Stimulated activated naive CD8-positive, alpha-beta T cell treated with anti-CD3 and anti-CD28 coated beads, Interleukin-15, amount 100 ng/mL, for 72 hours (primary cell): ENCODE results near the gene ANO8.

Source experiments
- ATAC-seq: fragments of 150-1000 bp; cut with Tn5 transposase; 2 replicates; pipeline ENCODE4 v1.10.0; 2021; ENCODE audit warnings: mild to moderate bottlenecking, moderate library complexity
- DNase-seq, 2 donors: peaks; one replicate each; pipeline ENCODE4 v3.0.0; 2021 to 2022
- H3K27ac Mint-ChIP-seq, 2 donors: one replicate each; pipeline ENCODE4 v1.8.0; 2022; ENCODE audit warnings: mild to moderate bottlenecking in 2 of 2, mixed read lengths in 2 of 2, moderate library complexity in 2 of 2
- H3K27me3 Mint-ChIP-seq: one replicate; pipeline ENCODE4 v1.8.0; 2022; ENCODE audit warnings: mixed read lengths
- H3K4me1 Mint-ChIP-seq: one replicate; pipeline ENCODE4 v1.8.0; 2022; ENCODE audit warnings: mild to moderate bottlenecking, mixed read lengths
- H3K4me3 Mint-ChIP-seq, 2 donors: one replicate each; pipeline ENCODE4 v1.8.0; 2022; ENCODE audit warnings: mild to moderate bottlenecking in 2 of 2, mixed read lengths in 2 of 2, moderate library complexity in 1 of 2
- H3K9me3 Mint-ChIP-seq, 2 donors: one replicate each; pipeline ENCODE4 v1.8.0; 2022; ENCODE audit warnings: mixed read lengths in 2 of 2

The ANO8 gene

DNA sequence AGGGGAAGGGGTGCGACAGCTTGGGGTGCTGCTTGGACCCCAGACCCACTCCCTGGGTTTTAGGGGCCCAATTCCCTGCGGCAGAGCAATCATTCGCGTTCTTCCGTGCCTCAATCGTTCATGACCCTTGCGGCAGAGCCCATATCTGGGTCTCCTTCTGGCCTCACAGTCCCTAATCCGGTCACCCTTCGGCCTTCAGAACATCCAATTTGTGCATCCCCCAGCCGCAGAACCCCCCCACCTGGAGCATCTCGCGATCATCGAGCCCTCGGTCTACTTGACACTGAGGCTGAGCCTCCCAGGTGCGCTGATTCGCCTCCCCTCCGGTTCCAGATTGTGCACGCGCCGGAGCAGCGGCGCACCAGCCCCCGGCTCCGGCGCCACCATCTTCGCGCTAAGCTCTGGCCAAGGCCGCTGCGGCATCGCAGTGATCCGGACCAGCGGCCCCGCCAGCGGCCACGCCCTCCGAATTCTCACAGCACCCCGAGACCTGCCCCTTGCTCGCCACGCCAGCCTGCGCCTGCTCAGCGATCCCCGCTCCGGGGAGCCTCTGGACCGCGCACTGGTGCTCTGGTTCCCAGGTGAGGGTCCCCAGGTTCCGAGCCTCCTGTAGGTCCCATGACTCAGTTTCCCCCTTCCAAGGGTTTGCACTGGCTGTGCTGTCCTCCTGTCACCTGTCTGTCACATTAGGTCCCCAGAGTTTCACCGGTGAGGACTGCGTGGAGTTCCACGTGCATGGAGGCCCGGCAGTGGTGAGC lies 3.2 kb upstream of the ANO8 start:
- H3K27me3 Mint-ChIP-seq, result no peaks in the 10 kb centered on the region
- peak overlapping the region; percentile 80 to 96 for H3K27ac Mint-ChIP-seq
- peaks cover 60% of the 10 kb centered on the region for H3K4me1 Mint-ChIP-seq
- H3K4me3 Mint-ChIP-seq, result peak overlapping the region; percentile 91 to 95
- H3K9me3 Mint-ChIP-seq, result no peaks in the 10 kb centered on the region
- peak; percentile 2 for ATAC-seq
- DNase-seq, result peak; percentile 32 to 47

DNA sequence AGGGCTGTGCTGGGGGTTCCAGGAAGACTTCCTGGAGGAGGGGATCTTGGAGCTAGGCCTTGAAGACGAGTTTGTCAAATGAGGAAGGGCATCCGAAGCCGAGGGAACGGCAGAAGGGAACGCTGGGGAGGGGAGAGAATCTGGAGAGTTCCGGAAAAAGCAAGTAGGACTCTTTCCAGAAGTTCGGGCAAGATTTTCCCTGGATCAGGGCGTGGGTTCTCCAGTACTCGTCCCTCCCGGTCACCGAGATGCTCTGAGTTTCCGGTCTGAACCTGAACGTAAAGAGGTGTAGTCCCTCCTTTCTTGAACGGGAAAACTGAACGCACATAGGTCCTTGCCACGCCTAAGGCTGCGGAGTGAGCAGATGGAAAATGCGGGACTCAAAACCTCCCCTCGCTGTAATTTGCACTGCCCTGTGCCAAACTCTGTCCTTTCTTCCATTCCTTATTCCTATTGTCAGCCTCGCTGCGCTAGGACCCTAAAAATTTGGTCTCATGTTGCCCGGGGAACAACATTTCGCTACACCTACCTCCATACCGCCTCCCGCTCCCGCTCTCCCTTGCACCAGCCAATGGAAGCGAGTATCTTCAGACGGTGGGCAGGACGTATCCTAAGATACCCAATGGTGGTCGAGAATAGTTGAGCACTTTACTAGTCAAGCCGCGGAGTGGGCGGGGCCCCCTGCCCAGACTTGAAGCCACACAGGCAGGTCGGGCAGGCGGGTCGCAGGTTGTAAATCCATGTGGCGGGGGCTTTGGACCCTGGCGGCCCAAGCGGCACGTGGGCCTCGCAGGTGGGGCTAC lies 2.4 kb upstream of the ANO8 start, which contains the start of gene GTPBP3:
GTPBP3 (plus strand) TSS at position 682 of the 803 bp plus-strand sequence; CDS start at position 741, 59 bp downstream.
- peak; percentile 92 for ATAC-seq
- Mint-ChIP-seq H3K4me3 (peak within 1 kb of the TSS; percentile 91 to 95), H3K27me3 (no peaks in the 10 kb centered on the region), H3K27ac (peak within 1 kb of the TSS; percentile 86 to 96), H3K4me1 (peaks cover 68% of the 10 kb centered on the region), H3K9me3 (no peaks in the 10 kb centered on the region)
- DNase-seq, result peak; percentile 93 to 96

DNA sequence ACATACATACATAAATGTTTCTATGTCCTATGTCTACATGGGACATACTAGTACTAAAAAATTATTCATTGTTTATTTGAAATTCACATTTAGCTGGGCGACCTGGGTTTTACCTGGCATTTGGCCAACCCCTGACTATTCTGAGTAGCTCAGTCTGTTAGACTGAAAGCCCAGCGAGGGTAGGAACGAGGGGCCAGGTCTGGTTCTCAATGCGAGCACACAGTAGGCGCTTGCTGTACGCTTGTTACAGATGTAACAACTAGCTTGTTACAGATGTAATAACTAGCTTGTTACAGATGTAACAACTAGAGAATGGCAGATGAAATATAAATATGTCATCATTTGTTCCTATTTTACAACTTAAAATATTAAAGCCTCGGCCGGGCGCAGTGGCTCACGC lies 920 bp upstream of the ANO8 start:
- Mint-ChIP-seq H3K9me3 (no peaks in the 10 kb centered on the region), H3K4me3 (peak overlapping the region; percentile 91 to 95), H3K4me1 (peaks cover 63% of the 10 kb centered on the region), H3K27me3 (peaks cover 4% of the 10 kb centered on the region), H3K27ac (no peak overlapping the region)
- DNase-seq, result no peak
- ATAC-seq, result no peak

DNA sequence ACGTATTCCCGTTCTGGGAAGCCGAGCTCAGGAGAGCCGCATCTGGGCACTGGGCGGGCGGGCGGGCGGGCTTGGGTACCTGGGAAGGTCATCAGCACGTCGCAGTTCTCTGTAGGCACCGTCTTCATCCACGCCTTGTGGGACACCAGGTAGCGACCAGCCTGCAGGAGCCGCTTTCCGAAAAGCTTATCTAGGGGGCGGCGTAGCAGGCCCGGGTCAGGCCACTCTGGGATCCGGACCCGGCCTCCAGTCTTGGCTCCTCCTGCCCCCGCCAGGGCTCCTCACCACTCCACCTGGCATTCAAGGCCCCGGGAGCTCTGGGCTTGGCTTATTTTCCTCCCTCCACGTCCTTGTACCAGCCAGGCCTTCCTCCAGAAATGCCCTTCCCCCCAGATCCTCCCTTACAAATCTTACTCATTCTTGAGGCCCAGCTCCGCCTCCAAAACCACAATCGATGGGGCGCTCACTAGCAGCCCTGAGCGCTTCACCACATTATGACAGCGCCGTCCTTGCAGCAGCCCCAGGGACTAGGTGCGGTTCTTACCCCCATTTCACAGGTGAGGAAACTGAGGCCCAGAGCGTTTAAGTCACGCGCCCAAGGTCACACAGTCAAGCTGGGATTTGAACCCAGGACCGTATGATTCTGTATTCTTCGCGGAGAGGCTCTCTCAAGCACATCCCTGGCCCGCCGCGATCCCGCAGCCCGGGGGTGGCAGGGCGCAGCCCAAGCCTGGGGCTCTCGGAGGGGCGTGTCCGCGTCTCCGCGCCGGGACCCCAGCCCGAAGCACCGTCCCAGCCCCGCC lies 843 bp downstream of the ANO8 start:
- DNase-seq (peak; percentile 72 to 84), ATAC-seq (peak; percentile 56)
- Mint-ChIP-seq H3K27me3 (peaks cover 13% of the 10 kb centered on the region), H3K4me1 (peaks cover 66% of the 10 kb centered on the region), H3K4me3 (peak overlapping the region; percentile 89), H3K9me3 (no peaks in the 10 kb centered on the region), H3K27ac (peak overlapping the region in 1 of 2 donors; percentile 65)

DNA sequence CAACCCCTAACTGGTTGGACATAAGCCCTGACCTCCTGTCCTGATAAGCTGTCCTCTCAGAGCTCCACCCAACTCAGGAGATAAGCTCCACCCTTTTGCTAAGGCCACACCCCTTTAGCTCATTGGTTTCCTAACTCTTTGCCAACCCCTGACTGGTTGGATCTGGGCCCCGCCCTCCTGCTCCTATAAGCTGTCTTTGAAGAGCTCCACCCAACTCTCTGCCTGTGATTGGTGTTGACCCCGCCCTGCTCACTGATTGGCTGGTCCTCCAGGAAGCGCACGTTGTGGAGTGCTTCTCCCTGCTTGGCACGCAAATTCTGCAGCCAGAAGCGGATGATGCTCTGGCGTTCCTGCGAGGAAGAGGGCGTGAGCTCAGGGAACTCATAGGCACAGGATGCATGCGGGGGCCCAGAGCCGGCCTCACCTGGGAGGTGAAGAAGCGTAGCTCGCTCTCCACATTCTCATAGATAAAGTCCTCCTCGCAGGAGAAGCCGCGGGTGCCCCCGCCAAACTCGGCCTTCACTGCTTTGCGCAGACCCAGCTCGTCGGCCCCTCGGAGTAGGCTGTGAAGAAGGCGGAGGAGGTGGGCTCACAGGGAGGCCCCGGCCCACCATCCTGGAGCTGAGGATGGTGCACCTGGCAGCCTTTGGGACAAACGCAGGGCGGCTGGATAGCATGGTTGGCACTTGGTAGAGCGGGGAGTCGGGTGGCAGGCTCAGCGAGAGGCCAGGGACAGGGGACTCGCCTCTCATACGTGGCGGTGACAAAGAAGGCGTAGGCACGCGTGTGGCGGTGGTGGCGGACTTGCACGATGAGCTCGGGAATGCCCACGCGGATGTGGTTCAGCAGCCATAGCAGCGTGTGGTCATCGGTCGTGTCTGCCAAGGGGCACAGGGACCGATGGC lies 1.7 kb downstream of the ANO8 start:
- peak overlapping the region; percentile 35 to 39 for H3K4me3 Mint-ChIP-seq
- DNase-seq (peak; percentile 43 to 58), ATAC-seq (no peak)
- no peaks in the 10 kb centered on the region for H3K9me3 Mint-ChIP-seq
- H3K27ac Mint-ChIP-seq, result peak overlapping the region in 1 of 2 donors; percentile 54
- peaks cover 66% of the 10 kb centered on the region for H3K4me1 Mint-ChIP-seq
- H3K27me3 Mint-ChIP-seq, result peaks cover 13% of the 10 kb centered on the region

DNA sequence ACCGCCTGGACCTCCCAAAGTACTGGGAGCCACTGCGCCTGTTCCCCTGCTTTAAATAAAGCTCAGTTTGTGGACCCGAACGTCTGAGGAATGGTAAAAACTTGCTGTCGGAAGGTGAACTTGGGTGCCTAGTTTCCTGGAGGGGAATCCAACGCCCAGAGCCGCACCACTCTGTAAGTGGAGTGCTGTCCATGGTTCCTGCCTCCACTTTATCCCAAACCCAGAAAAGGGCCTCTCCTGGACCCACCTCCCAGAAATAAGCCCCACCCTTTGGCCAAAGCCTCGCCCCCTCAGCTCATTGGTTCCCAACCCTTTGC lies 2.3 kb downstream of the ANO8 start:
- no peak for DNase-seq
- Mint-ChIP-seq H3K27me3 (peaks cover 13% of the 10 kb centered on the region), H3K9me3 (no peaks in the 10 kb centered on the region), H3K4me1 (peaks cover 69% of the 10 kb centered on the region), H3K27ac (no peak overlapping the region), H3K4me3 (no peak overlapping the region)
- ATAC-seq, result no peak

DNA sequence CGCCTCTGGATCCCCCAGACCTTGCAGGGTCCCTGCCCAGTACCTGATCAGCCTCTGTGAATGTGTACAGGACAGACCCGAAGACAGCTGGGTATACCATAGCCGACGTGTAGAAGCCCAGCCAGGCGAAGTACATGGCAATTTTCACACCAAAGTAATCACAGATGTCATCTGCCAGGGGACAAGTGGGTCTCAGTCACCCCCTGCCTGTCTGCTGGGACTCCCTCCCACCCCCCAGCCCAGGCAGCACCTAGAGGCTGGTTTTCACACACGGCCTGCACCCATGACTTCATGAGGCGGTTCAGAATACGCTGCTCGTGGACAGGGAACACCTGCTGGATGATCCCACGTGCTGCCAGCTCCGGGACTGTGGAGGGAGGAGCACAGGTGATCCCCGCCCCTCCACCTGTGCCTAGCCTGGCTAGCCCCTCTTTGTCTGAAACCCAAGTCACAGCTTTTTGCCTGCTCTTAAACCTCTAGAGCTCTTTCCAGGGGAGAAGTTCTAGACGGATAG lies 3.6 kb downstream of the ANO8 start:
- Mint-ChIP-seq H3K27me3 (peaks cover 13% of the 10 kb centered on the region), H3K4me1 (peaks cover 65% of the 10 kb centered on the region), H3K4me3 (no peak overlapping the region), H3K27ac (no peak overlapping the region), H3K9me3 (no peaks in the 10 kb centered on the region)
- no peak for ATAC-seq
- no peak for DNase-seq

DNA sequence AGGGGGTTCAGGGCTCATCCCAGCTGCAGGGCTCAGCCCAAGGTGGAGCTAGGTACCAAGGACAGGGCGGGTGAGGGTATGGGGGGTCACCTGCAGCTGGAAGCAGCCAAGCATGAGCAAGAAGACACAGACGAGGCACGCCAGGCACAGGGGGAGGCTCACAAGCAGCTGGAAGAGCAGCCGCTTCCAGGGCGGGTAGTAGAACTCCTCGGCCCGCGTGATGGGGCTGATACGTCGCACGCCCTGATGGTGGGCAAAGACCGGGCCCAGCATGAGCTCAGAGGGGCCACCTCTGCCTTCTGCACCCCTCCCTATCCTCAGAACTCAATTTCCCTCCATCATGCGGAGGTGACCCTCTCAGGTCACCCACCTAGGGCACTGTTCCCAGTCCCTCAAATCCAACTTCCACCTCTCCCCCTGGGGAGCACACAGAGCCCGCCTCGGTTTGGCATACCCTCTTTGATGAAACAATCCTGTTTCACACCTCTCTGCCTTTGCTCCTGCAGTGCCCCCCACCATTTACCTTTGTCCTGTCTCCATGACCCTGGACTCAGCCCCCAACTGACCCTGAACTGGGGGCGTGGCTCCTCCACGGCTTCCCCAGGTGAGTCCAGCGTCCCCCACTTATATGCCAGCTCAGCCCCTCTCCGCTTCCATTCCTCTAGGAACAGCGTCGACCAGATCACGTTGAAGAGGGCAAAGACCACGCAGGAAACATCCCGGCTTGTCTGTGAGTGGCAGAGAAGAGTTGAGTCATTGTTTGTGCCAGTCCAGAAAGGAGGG lies 4.2 kb downstream of the ANO8 start:
- ATAC-seq (no peak), DNase-seq (no peak)
- Mint-ChIP-seq H3K9me3 (no peaks in the 10 kb centered on the region), H3K4me3 (peak overlapping the region in 1 of 2 donors; percentile 2), H3K4me1 (peaks cover 63% of the 10 kb centered on the region), H3K27me3 (peaks cover 13% of the 10 kb centered on the region), H3K27ac (no peak overlapping the region)

DNA sequence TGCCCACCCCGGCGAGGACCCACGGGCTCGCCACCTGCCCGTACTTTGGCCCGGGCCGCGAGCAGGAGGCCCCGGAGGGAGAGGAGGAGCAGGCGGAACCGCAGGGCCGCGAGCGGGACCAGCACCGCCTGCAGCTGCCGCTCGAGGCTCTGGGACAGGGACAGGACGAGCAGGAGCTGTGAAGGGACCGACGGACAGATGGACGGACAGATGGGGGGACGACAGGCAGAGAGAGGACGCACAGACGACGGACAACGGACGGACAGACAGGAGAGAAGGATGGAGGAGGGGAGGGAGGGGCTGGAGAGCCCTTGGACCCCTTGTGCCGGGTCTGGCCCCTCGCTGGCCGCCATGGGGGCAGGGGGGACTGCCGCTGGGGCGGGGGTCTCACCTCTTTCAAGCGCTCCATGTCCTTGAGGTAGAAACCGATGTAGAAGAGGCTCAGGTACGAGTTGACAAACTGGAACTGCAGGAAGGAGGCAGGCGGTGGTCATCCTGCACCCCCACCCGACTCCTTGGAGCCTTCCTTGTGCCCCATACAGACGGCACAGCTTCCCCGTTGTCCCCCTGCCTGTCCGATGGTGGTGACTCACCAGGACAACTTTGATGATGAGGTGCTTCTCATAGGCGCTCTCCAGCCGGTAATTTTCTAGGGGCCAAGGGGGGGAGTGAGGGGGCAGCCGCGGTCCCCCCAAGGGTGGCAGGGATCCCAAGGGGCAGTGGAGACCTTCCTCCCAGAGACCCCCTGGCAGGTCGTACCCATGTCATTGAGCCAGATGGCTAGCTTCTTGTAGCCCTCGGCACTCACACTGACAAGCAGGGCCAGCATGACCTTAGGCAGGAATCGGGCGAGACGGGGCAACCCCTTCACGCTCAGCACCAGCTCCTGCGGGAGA lies 5.0 kb downstream of the ANO8 start:
- ATAC-seq (no peak), DNase-seq (no peak)
- Mint-ChIP-seq H3K27me3 (peaks cover 13% of the 10 kb centered on the region), H3K27ac (peak overlapping the region in 1 of 2 donors; percentile 68), H3K4me1 (peaks cover 55% of the 10 kb centered on the region), H3K4me3 (peak overlapping the region; percentile 71), H3K9me3 (no peaks in the 10 kb centered on the region)

DNA sequence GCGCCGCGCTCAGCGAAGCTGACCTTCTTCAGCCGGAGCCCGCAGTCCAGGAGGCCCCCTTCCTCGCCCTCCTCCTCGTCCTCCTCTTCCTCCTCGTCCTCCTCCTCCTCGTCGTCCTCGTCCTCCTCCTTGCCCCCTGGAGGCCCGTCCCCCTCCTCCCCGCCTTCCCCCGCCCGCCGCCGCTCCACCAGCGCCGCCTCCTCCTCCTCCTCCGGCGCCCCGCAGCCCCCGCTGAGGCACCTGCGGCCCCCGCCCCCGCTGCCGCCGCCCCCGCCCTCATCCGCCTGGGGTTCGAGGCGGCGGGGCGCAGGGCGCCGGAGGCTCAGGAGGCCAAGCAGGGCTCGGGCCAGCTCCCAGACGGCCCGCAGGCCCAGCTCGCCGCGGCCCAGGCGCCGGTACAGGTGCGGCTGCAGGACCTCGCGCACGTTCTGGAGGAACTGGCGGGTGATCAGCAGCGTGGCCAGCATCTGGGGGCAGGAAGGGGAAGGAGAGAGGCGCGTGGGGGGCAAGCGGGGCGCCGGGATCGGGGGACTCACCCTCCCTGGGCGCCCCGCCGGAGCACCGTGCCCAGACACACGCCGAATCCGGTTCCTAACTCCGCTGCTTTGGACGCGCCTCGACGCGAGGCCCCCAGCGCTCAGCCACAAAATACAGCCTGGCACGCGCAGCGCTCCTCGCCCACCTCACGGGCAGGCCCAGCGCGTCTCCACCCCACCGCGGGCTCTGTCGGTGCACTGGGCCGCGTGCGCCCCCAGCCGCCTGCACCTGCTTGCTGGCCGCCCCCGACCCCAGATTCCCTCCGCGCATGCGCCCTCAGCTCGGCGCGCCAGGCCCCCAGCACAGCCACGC lies 5.9 kb downstream of the ANO8 start:
- peak overlapping the region; percentile 33 to 82 for H3K27ac Mint-ChIP-seq
- H3K9me3 Mint-ChIP-seq, result no peaks in the 10 kb centered on the region
- H3K4me3 Mint-ChIP-seq, result peak overlapping the region; percentile 84 to 85
- ATAC-seq (peak; percentile 32), DNase-seq (peak in 1 of 2 donors; percentile 36)
- peaks cover 13% of the 10 kb centered on the region for H3K27me3 Mint-ChIP-seq
- H3K4me1 Mint-ChIP-seq, result peaks cover 49% of the 10 kb centered on the region

DNA sequence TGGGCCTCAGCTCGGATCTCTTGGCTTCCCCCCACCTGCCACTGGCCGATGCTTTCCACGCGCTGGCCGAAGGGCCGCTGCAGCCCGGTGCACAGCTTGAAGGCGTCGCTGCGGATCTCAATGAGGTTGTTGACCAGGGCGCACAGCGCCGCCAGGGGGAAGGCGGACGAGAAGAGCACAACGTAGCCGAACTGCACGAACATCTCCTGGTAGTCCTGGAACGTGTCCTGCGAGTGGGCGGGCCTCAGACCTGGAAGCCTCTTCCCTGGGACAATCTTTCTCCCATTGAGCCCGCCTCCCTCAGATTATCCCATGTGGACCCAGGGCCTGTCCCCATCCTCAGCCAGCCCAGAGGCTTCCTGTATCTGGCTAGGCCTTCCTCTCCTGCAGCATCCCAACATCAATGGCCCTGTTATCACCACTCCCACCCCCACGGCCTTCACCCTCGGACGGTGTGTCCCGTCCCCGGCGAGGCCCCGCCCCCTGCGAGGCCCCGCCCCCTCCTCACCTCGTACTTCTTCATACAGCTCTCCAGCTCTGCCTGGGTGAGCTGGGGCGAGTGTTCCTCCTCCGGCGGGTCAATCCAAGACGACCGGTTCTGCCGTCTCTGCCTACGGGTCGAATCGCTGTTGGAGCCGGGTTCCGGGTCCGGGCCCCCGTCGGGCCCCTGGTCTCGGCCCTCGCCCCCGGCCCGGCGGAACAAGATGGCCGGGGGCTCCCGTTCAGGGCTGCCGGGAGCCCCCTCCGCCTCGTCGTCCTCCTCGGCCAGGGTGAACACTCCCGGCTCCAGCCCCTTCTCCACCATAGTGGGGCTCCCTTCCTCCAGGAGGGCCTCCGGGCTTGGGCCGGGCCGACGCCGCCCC lies 6.8 kb downstream of the ANO8 start:
- H3K4me3 Mint-ChIP-seq, result peak overlapping the region; percentile 84 to 85
- ATAC-seq (peak; percentile 72), DNase-seq (peak; percentile 51 to 52)
- peaks cover 45% of the 10 kb centered on the region for H3K4me1 Mint-ChIP-seq
- peaks cover 13% of the 10 kb centered on the region for H3K27me3 Mint-ChIP-seq
- H3K27ac Mint-ChIP-seq, result peak overlapping the region; percentile 33 to 82
- no peaks in the 10 kb centered on the region for H3K9me3 Mint-ChIP-seq
